AG10803 (cell line): ENCODE data around the gene PVRIG.
"Not testable (repeated sequence)": the region's sequence is repeated elsewhere in the genome, so short reads cannot be mapped to it uniquely, and the experiment has no call there.

ENCODE experiments used
- DNase-seq: peaks from one replicate; pipeline ENCODE4 v3.0.0; 2010; ENCODE audit warnings: low read depth
- H3K4me3 ChIP-seq: 2 replicates; pipeline ENCODE4 v1.5.1; 2011; ENCODE audit warnings: mild to moderate bottlenecking, low read length, control low read depth
- CTCF ChIP-seq: conservative IDR thresholded peaks from 2 replicates; pipeline ENCODE4 v1.5.1; 2011; ENCODE audit warnings: mild to moderate bottlenecking, low read length, control low read depth, inconsistent platforms

PVRIG gene

GRCh38 chr7:100219801-100220585 lies at the start of gene PVRIG:
PVRIG (plus strand) TSS chr7:100219949; CDS start chr7:100219971, 22 bp downstream.
- not testable (repeated sequence) for H3K4me3 ChIP-seq, DNase-seq

DNA sequence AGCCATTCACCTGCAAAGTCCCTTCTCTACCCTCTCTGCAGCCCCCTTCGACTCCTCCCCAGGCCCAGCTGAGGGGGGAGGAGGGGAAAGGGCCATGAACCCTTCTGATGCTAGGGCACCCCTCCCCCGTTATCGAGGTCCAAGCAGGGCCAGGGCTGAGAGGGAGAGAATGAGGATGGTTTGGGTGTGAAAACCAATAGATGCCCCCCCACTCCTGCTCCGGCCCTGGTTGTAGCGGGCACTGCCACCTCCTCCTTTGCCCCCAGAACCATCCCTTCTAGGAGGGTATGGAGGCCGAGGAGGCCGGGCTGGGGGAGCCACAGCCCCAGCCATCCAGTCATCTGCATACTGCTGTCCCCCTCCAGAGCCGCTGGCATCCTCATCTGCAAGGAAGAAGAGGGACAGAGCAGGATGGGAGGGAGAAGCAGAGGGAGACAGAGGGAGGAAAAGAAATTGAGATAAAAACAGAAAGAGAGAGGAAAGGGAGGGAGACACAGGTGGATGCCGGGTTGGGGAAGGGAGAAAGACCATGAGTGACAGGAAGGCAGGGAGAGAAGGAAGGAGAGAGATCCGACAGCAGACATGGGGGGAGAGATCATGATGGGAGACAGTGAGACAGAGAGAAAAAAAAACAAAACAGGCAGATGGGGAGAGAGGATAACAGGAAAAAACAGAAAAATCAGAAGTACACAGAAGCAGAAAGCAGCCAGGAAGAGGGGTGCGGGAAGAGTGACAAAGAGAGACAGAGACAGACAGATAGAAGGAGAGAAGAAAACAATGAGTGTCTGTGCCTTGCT lies 49.5 kb upstream of the PVRIG start:
- DNase-seq = no peak
- no peak for TF ChIP-seq CTCF
- H3K4me3 ChIP-seq = no peak overlapping the region

DNA sequence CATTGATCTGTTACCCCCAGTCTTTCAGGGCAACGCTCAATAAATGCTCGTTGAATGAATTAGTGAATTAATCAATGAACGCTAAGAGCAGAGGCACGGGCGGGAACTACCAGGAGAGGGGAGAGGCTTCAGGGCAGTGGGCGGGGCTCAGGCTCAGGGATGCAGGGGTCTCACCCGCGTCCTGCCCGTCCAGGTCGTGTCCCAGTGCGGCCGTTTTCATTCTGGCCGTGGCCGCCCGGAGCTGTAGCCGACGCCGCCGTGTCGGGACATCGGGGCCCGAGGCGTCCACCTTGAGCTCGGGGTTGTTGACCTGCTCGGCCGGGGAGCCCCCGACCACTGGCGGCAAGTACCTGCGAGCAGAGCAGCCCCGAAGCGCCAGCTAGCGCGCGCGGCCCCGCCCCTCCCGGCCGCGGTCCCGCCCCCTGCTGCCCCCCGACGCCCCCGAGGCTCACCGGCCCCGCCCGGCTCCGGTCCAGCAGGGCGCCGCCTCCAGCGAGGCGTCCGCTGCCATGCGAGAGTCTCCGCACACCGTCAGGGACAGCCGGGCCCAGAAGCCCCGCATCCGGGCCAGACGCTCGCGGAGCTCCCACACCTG lies 48.6 kb upstream of the PVRIG start:
- H3K4me3 ChIP-seq = peak overlapping the region; percentile 17
- DNase-seq = no peak
- no peak for TF ChIP-seq CTCF

DNA sequence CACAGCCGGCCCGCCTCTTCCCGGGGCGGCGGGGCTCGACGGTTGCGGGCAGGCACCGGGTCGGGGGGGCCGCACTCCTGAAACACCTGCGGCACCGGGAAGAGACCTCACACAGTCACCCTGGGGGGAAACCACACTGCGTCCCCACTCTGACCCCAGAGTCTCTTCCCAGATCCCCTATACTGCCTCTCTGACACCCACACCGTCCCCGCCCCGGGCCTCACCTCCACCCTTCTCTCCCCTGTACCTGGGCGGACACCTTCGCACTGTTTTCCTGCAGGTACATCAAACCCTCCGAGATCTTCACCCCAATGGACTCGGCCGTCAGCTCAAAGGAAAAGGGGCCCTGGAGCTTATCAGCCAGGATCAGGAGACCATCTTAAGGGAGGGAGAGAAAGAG lies 47.9 kb upstream of the PVRIG start:
- H3K4me3 ChIP-seq = no peak overlapping the region
- no peak for TF ChIP-seq CTCF
- DNase-seq = no peak

- DNase-seq = no peak
- no peak for TF ChIP-seq CTCF
- no peak overlapping the region for H3K4me3 ChIP-seq
Measured at GRCh38 chr7:100173806-100174495, 45.8 kb upstream of the PVRIG start.

GRCh38 chr7:100174582-100174981 lies 45.2 kb upstream of the PVRIG start:
- TF ChIP-seq CTCF = no peak
- H3K4me3 ChIP-seq = no peak overlapping the region
- no peak for DNase-seq

- H3K4me3 ChIP-seq = no peak overlapping the region
- no peak for DNase-seq
- no peak for TF ChIP-seq CTCF
Measured at GRCh38 chr7:100175296-100175935, 44.3 kb upstream of the PVRIG start.
